Neural cell (in vitro differentiated cells): ENCODE data around the gene TSPEAR.

Experiments
- CTCF ChIP-seq: fragments of 450-650 bp; IDR thresholded peaks from 2 replicates; pipeline ENCODE4 v1.5.1; 2014; ENCODE audit warnings: antibody characterized with exemption, mild to moderate bottlenecking, moderate library complexity; ENCODE audit not compliant: poor library complexity, severe bottlenecking
- EZH2 ChIP-seq: fragments of 200-600, 300-800 bp; shearing (Covaris generic), sonication (generic); IDR thresholded peaks from 2 replicates; pipeline ENCODE4 v1.6.1; 2014; ENCODE audit warnings: antibody characterized with exemption, low read length, borderline replicate concordance, mild to moderate bottlenecking; ENCODE audit not compliant: insufficient read depth, poor library complexity, severe bottlenecking

- TF ChIP-seq CTCF (no peak), EZH2 (no peak)
These were observed 104.9 kb downstream of the TSPEAR start for GRCh38 chr21:44606495-44606894.
